CD14-positive monocyte (primary cell): ENCODE measurements around the gene CHMP4B. TPM values are rescaled to one million over a fixed set of nuclear protein-coding genes. Genes with fewer than 3 reads are reported as not detected.
A peak's percentile ranks its signal among the peaks of the same experiment; 100 is the strongest.

ENCODE experiments used
- DNase-seq, 3 donors: peaks; one replicate each; pipeline ENCODE4 v3.0.0-alpha.2; 2011 to 2022
- H2AFZ ChIP-seq: 2 replicates; pipeline ENCODE4 v1.6.0; 2012; ENCODE audit warnings: mild to moderate bottlenecking, low read depth, low read length, inconsistent platforms; ENCODE audit not compliant: insufficient read depth, poor library complexity, severe bottlenecking
- H3K27ac ChIP-seq, 2 donors: 1 replicate in 1 of 2; 2 replicates in 1 of 2; pipeline ENCODE4 v1.5.1; 2012 to 2013; ENCODE audit warnings: low read length in 2 of 2, control low read depth in 1 of 2, inconsistent platforms in 1 of 2, low read depth in 1 of 2, mild to moderate bottlenecking in 1 of 2
- H3K27me3 ChIP-seq, 2 donors: one replicate each; pipeline versions ENCODE4 v1.6.0 to v1.6.1; 2011 to 2013; ENCODE audit warnings: low read length in 2 of 2; ENCODE audit not compliant: control insufficient read depth in 2 of 2, insufficient read depth in 2 of 2
- H3K36me3 ChIP-seq, 2 donors: replicated peaks in 1 of 2; 1 replicate in 1 of 2; 2 replicates in 1 of 2; pipeline versions ENCODE4 v1.5.1 to v1.6.1; 2012 to 2013; ENCODE audit warnings: low read length in 2 of 2, control low read depth in 1 of 2, inconsistent platforms in 1 of 2, mild to moderate bottlenecking in 1 of 2; ENCODE audit not compliant: insufficient read depth in 2 of 2, control insufficient read depth in 1 of 2
- H3K4me1 ChIP-seq, 2 donors: 1 replicate in 1 of 2; 2 replicates in 1 of 2; pipeline versions ENCODE4 v1.5.1 to v1.6.1; 2012 to 2013; ENCODE audit warnings: low read length in 2 of 2, control low read depth in 1 of 2, inconsistent platforms in 1 of 2, mild to moderate bottlenecking in 1 of 2, moderate library complexity in 1 of 2; ENCODE audit not compliant: insufficient read depth in 2 of 2, control insufficient read depth in 1 of 2
- H3K4me2 ChIP-seq: replicated peaks from 2 replicates; pipeline ENCODE3; 2012; ENCODE audit warnings: low read length, moderate library complexity, mild to moderate bottlenecking; ENCODE audit not compliant: poor library complexity, severe bottlenecking; ENCODE audit errors: extremely low read depth
- H3K4me3 ChIP-seq, 3 experiments: fragments of 200-600 bp in 1 of 3; sonication (generic) in 1 of 3; replicated peaks in 1 of 3; 1 replicate in 2 of 3; 2 replicates in 1 of 3; pipeline ENCODE4 v1.5.1; 2011 to 2013; ENCODE audit warnings: low read length in 3 of 3, mild to moderate bottlenecking in 3 of 3, control low read depth in 2 of 3, low read depth in 2 of 3, inconsistent platforms in 1 of 3, moderate library complexity in 1 of 3
- H3K79me2 ChIP-seq: 2 replicates; pipeline ENCODE4 v1.6.0; 2012; ENCODE audit warnings: mild to moderate bottlenecking, control low read depth, inconsistent platforms, low read length, moderate library complexity; ENCODE audit not compliant: insufficient read depth
- H3K9ac ChIP-seq: 2 replicates; pipeline ENCODE4 v1.6.0; 2017; ENCODE audit warnings: low read length, mild to moderate bottlenecking; ENCODE audit not compliant: insufficient read depth, poor library complexity, severe bottlenecking
- H3K9me3 ChIP-seq, 2 donors: replicated peaks in 1 of 2; 1 replicate in 1 of 2; 2 replicates in 1 of 2; pipeline versions ENCODE4 v1.5.1 to v1.6.1; 2012 to 2013; ENCODE audit warnings: low read length in 2 of 2, control low read depth in 1 of 2; ENCODE audit not compliant: control insufficient read depth in 1 of 2, insufficient read depth in 1 of 2
- H4K20me1 ChIP-seq: 2 replicates; pipeline ENCODE4 v1.6.0; 2012; ENCODE audit warnings: mild to moderate bottlenecking, low read length, control low read depth, moderate library complexity; ENCODE audit not compliant: insufficient read depth
- H3K27ac Mint-ChIP-seq, 7 donors: one replicate each; pipeline ENCODE4 v1.8.0; 2020; ENCODE audit warnings: mild to moderate bottlenecking in 7 of 7, mixed read lengths in 7 of 7, moderate library complexity in 6 of 7, inconsistent platforms in 2 of 7
- H3K27me3 Mint-ChIP-seq, 3 donors: one replicate each; pipeline ENCODE4 v1.8.0; 2021 to 2022; ENCODE audit warnings: low read depth in 3 of 3, mild to moderate bottlenecking in 3 of 3, mixed read lengths in 3 of 3, moderate library complexity in 3 of 3, inconsistent platforms in 1 of 3
- H3K36me3 Mint-ChIP-seq, 2 donors: one replicate each; pipeline ENCODE4 v1.8.0; 2020; ENCODE audit warnings: mixed read lengths in 2 of 2, inconsistent platforms in 1 of 2, mild to moderate bottlenecking in 1 of 2
- H3K4me1 Mint-ChIP-seq: one replicate; pipeline ENCODE4 v1.8.0; 2020; ENCODE audit warnings: mild to moderate bottlenecking, mixed read lengths
- H3K4me3 Mint-ChIP-seq, 2 donors: one replicate each; pipeline ENCODE4 v1.8.0; 2020; ENCODE audit warnings: mild to moderate bottlenecking in 2 of 2, mixed read lengths in 2 of 2, moderate library complexity in 1 of 2
- H3K9me3 Mint-ChIP-seq, 7 donors: one replicate each; pipeline ENCODE4 v1.8.0; 2020 to 2022; ENCODE audit warnings: mixed read lengths in 7 of 7, mild to moderate bottlenecking in 6 of 7, moderate library complexity in 6 of 7, inconsistent platforms in 2 of 7
- CTCF ChIP-seq: fragments of 200-600 bp; IDR thresholded peaks from one replicate; pipeline ENCODE4 v1.8.0; 2022; ENCODE audit warnings: antibody characterized with exemption, mild to moderate bottlenecking
- WGBS: methylation state at CpG from one replicate; pipeline ENCODE4 v1.1.5; 2013; ENCODE audit warnings: missing lambda C conversion rate; ENCODE audit not compliant: insufficient coverage; 5-methylcytosine and 5-hydroxymethylcytosine counted together
- intact Hi-C, 2 donors: fragments of 100-400 bp; cut with micrococcal nuclease; formaldehyde crosslinking; loops; one replicate each; pipeline versions ENCODE4 v1.15.0 to v1.15.1; 2023
- polyA plus RNA-seq, 3 donors: library from polyadenylated mRNA; depleted of rRNA in 1 of 3; unstranded in 2 of 3; stranded (reverse) in 1 of 3; fragments of 300-500 nt in 2 of 3; fragments of >200 nt in 1 of 3; fragmentation: Illumina TruSeq in 2 of 3; gene quantifications; 1 replicate in 2 of 3; 2 replicates in 1 of 3; pipeline ENCODE4 v1.2.3, GENCODE V29; 2012 to 2021

The CHMP4B gene
- polyA plus RNA-seq, 3 donors = 7.1 to 181 (median 10.0) TPM

DNA sequence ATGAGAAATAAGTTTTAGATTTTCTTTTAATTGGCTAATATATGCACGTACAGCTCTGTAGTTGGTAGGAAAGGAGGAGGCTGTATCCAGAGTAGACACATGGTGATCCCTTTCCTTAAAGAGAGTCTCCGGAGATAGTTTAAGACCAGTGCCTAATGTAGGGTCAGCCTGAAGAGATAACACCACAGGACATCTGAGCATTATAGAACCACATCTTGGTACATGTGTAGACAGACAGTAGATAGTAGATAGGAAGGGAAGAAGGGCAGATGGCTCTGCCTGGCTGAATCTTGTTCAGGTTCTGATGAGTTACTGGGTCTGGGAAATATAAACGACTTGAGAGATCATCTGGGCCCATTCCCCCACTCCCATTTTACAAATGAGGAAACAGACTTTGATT, 18.5 kb downstream of the CHMP4B start:
- Histone ChIP-seq H3K27me3 (no peaks in the 10 kb centered on the region), H3K36me3 (peaks cover 20 to 61% of the 10 kb centered on the region in 2 donors), H4K20me1 (peaks cover 100% of the 10 kb centered on the region), H3K9ac (no peak overlapping the region), H3K9me3 (no peaks in the 10 kb centered on the region), H3K79me2 (peaks cover 100% of the 10 kb centered on the region), H3K4me2 (no peak overlapping the region), H3K4me1 (peaks cover 16 to 37% of the 10 kb centered on the region in 2 donors), H2AFZ (no peak overlapping the region), H3K4me3 (no peak overlapping the region), H3K27ac (peak overlapping the region in 1 of 2 donors; percentile 50)
- peaks cover 0 to 2% (median 0%) of the 10 kb centered on the region in 7 donors for H3K9me3 Mint-ChIP-seq
- WGBS = 100% methylated on average over 1 of the region's 3 CpGs
- peaks cover 31 to 60% of the 10 kb centered on the region in 2 donors for H3K36me3 Mint-ChIP-seq
- no peak overlapping the region for H3K4me3 Mint-ChIP-seq
- intact Hi-C loops = loop anchor here in 1 of 2 donors (5.0 kb wide), 1 partner anchor 382 kb away; no protein-coding TSS in a partner anchor
- DNase-seq = no peak
- H3K27me3 Mint-ChIP-seq = no peaks in the 10 kb centered on the region
- TF ChIP-seq CTCF = no peak
- peaks cover 62% of the 10 kb centered on the region for H3K4me1 Mint-ChIP-seq
- H3K27ac Mint-ChIP-seq = peak overlapping the region in 5 of 7 donors; percentile 4 to 74 (median 10)

GRCh38 chr20:33830371-33830770, 19.2 kb downstream of the CHMP4B start:
- Histone ChIP-seq H3K4me1 (peaks cover 16 to 37% of the 10 kb centered on the region in 2 donors), H3K27ac (peak overlapping the region in 1 of 2 donors; percentile 50), H3K4me3 (no peak overlapping the region), H3K4me2 (no peak overlapping the region), H3K79me2 (peaks cover 100% of the 10 kb centered on the region), H3K9ac (no peak overlapping the region), H3K36me3 (peaks cover 26 to 61% of the 10 kb centered on the region in 2 donors), H3K27me3 (no peaks in the 10 kb centered on the region), H3K9me3 (no peaks in the 10 kb centered on the region), H4K20me1 (peaks cover 100% of the 10 kb centered on the region), H2AFZ (no peak overlapping the region)
- Mint-ChIP-seq H3K9me3 (peaks cover 0 to 2% (median 0%) of the 10 kb centered on the region in 7 donors), H3K4me3 (no peak overlapping the region), H3K27ac (peak overlapping the region in 4 of 7 donors; percentile 10 to 82 (median 56)), H3K4me1 (peaks cover 56% of the 10 kb centered on the region), H3K27me3 (no peaks in the 10 kb centered on the region), H3K36me3 (peaks cover 38 to 67% of the 10 kb centered on the region in 2 donors)
- no peak for DNase-seq
- 100% methylated on average over 2 of the region's 4 CpGs for WGBS
- TF ChIP-seq CTCF = no peak
- intact Hi-C loops = no loop called here
